ENCODE measurements around the gene SFMBT1.

The SFMBT1 gene

GRCh38 chr3:53008932-53009331, 36.9 kb downstream of the SFMBT1 start:
- Histone ChIP-seq H3K9me3 (ENCODE audit: low read length) (no peaks in the 10 kb centered on the region), H3K27me3 (ENCODE audit: control insufficient read depth in 1 of 2, insufficient read depth in 2 of 2, low read length in 2 of 2) (no peaks in the 10 kb centered on the region)

GRCh38 chr3:53005854-53006513, 39.9 kb downstream of the SFMBT1 start:
- Histone ChIP-seq H3K4me3 (ENCODE audit: low read depth in 1 of 2, low read length in 2 of 2) (no peak overlapping the region), H3K9me3 (ENCODE audit: low read length) (no peaks in the 10 kb centered on the region), H3K27ac (ENCODE audit: low read depth, low read length) (no peak overlapping the region), H3K9ac (ENCODE audit: low read length) (no peak overlapping the region), H3K4me1 (ENCODE audit: insufficient read depth, low read length) (no peaks in the 10 kb centered on the region), H3K36me3 (ENCODE audit: insufficient read depth, low read length) (no peaks in the 10 kb centered on the region), H3K27me3 (ENCODE audit: control insufficient read depth in 1 of 2, insufficient read depth in 2 of 2, low read length in 2 of 2) (no peaks in the 10 kb centered on the region)

More at GRCh38 chr3:53008932-53009331, 36.9 kb downstream of the SFMBT1 start:
- Histone ChIP-seq H3K27ac (ENCODE audit: low read depth, low read length) (no peak overlapping the region), H3K9ac (ENCODE audit: low read length) (no peak overlapping the region), H3K4me3 (ENCODE audit: low read depth in 1 of 2, low read length in 2 of 2) (no peak overlapping the region), H3K4me1 (ENCODE audit: insufficient read depth, low read length) (no peaks in the 10 kb centered on the region), H3K36me3 (ENCODE audit: insufficient read depth, low read length) (no peaks in the 10 kb centered on the region)

GRCh38 chr3:53005338-53005737, 40.5 kb downstream of the SFMBT1 start:
- Histone ChIP-seq H3K4me3 (ENCODE audit: low read depth in 1 of 2, low read length in 2 of 2) (no peak overlapping the region), H3K27me3 (ENCODE audit: control insufficient read depth in 1 of 2, insufficient read depth in 2 of 2, low read length in 2 of 2) (no peaks in the 10 kb centered on the region), H3K9me3 (ENCODE audit: low read length) (no peaks in the 10 kb centered on the region), H3K9ac (ENCODE audit: low read length) (no peak overlapping the region), H3K4me1 (ENCODE audit: insufficient read depth, low read length) (no peaks in the 10 kb centered on the region), H3K27ac (ENCODE audit: low read depth, low read length) (no peak overlapping the region), H3K36me3 (ENCODE audit: insufficient read depth, low read length) (no peaks in the 10 kb centered on the region)

- Histone ChIP-seq H3K4me1 (ENCODE audit: insufficient read depth, low read length) (no peaks in the 10 kb centered on the region), H3K4me3 (ENCODE audit: low read depth in 1 of 2, low read length in 2 of 2) (no peak overlapping the region), H3K9ac (ENCODE audit: low read length) (no peak overlapping the region), H3K27me3 (ENCODE audit: control insufficient read depth in 1 of 2, insufficient read depth in 2 of 2, low read length in 2 of 2) (no peaks in the 10 kb centered on the region), H3K27ac (ENCODE audit: low read depth, low read length) (no peak overlapping the region), H3K36me3 (ENCODE audit: insufficient read depth, low read length) (no peaks in the 10 kb centered on the region), H3K9me3 (ENCODE audit: low read length) (no peaks in the 10 kb centered on the region)
Measured at GRCh38 chr3:53003320-53003719, 42.6 kb downstream of the SFMBT1 start.

- Histone ChIP-seq H3K9me3 (ENCODE audit: low read length) (no peaks in the 10 kb centered on the region), H3K9ac (ENCODE audit: low read length) (no peak overlapping the region), H3K27me3 (ENCODE audit: control insufficient read depth in 1 of 2, insufficient read depth in 2 of 2, low read length in 2 of 2) (no peaks in the 10 kb centered on the region), H3K27ac (ENCODE audit: low read depth, low read length) (no peak overlapping the region), H3K4me3 (ENCODE audit: low read depth in 1 of 2, low read length in 2 of 2) (no peak overlapping the region), H3K36me3 (ENCODE audit: insufficient read depth, low read length) (no peaks in the 10 kb centered on the region), H3K4me1 (ENCODE audit: insufficient read depth, low read length) (no peaks in the 10 kb centered on the region)
Measured at GRCh38 chr3:52998771-52999513, 46.9 kb downstream of the SFMBT1 start.

GRCh38 chr3:52990637-52991036, 55.2 kb downstream of the SFMBT1 start:
- Histone ChIP-seq H3K9ac (ENCODE audit: low read length) (no peak overlapping the region), H3K27me3 (ENCODE audit: control insufficient read depth in 1 of 2, insufficient read depth in 2 of 2, low read length in 2 of 2) (no peaks in the 10 kb centered on the region), H3K9me3 (ENCODE audit: low read length) (no peaks in the 10 kb centered on the region), H3K4me3 (ENCODE audit: low read depth in 1 of 2, low read length in 2 of 2) (no peak overlapping the region), H3K27ac (ENCODE audit: low read depth, low read length) (no peak overlapping the region), H3K36me3 (ENCODE audit: insufficient read depth, low read length) (no peaks in the 10 kb centered on the region), H3K4me1 (ENCODE audit: insufficient read depth, low read length) (no peaks in the 10 kb centered on the region)

GRCh38 chr3:52986938-52987337, 58.9 kb downstream of the SFMBT1 start:
- H3K9me3 ChIP-seq (ENCODE audit: low read length), result no peaks in the 10 kb centered on the region
- no peak overlapping the region for H3K9ac ChIP-seq (ENCODE audit: low read length)
- no peaks in the 10 kb centered on the region for H3K4me1 ChIP-seq (ENCODE audit: insufficient read depth, low read length)
- no peak overlapping the region for H3K27ac ChIP-seq (ENCODE audit: low read depth, low read length)
- no peaks in the 10 kb centered on the region for H3K27me3 ChIP-seq (ENCODE audit: control insufficient read depth in 1 of 2, insufficient read depth in 2 of 2, low read length in 2 of 2)
- no peaks in the 10 kb centered on the region for H3K36me3 ChIP-seq (ENCODE audit: insufficient read depth, low read length)
- no peak overlapping the region for H3K4me3 ChIP-seq (ENCODE audit: low read depth in 1 of 2, low read length in 2 of 2)

- Histone ChIP-seq H3K36me3 (ENCODE audit: insufficient read depth, low read length) (no peaks in the 10 kb centered on the region), H3K27me3 (ENCODE audit: control insufficient read depth in 1 of 2, insufficient read depth in 2 of 2, low read length in 2 of 2) (no peaks in the 10 kb centered on the region), H3K9ac (ENCODE audit: low read length) (no peak overlapping the region), H3K9me3 (ENCODE audit: low read length) (no peaks in the 10 kb centered on the region), H3K4me3 (ENCODE audit: low read depth in 1 of 2, low read length in 2 of 2) (no peak overlapping the region), H3K27ac (ENCODE audit: low read depth, low read length) (no peak overlapping the region), H3K4me1 (ENCODE audit: insufficient read depth, low read length) (no peaks in the 10 kb centered on the region)
Measured at GRCh38 chr3:52986049-52986448, 59.8 kb downstream of the SFMBT1 start.

- Histone ChIP-seq H3K9me3 (ENCODE audit: low read length) (no peaks in the 10 kb centered on the region), H3K4me3 (ENCODE audit: low read depth in 1 of 2, low read length in 2 of 2) (no peak overlapping the region), H3K27me3 (ENCODE audit: control insufficient read depth in 1 of 2, insufficient read depth in 2 of 2, low read length in 2 of 2) (no peaks in the 10 kb centered on the region), H3K36me3 (ENCODE audit: insufficient read depth, low read length) (no peaks in the 10 kb centered on the region), H3K9ac (ENCODE audit: low read length) (no peak overlapping the region), H3K27ac (ENCODE audit: low read depth, low read length) (no peak overlapping the region), H3K4me1 (ENCODE audit: insufficient read depth, low read length) (no peaks in the 10 kb centered on the region)
Measured at GRCh38 chr3:52983828-52984227, 62.0 kb downstream of the SFMBT1 start.

- no peaks in the 10 kb centered on the region for H3K27me3 ChIP-seq (ENCODE audit: control insufficient read depth in 1 of 2, insufficient read depth in 2 of 2, low read length in 2 of 2)
- no peak overlapping the region for H3K9ac ChIP-seq (ENCODE audit: low read length)
- no peak overlapping the region for H3K27ac ChIP-seq (ENCODE audit: low read depth, low read length)
- H3K4me1 ChIP-seq (ENCODE audit: insufficient read depth, low read length), result no peaks in the 10 kb centered on the region
- no peaks in the 10 kb centered on the region for H3K36me3 ChIP-seq (ENCODE audit: insufficient read depth, low read length)
- no peaks in the 10 kb centered on the region for H3K9me3 ChIP-seq (ENCODE audit: low read length)
- H3K4me3 ChIP-seq (ENCODE audit: low read depth in 1 of 2, low read length in 2 of 2), result no peak overlapping the region
Measured at GRCh38 chr3:52983336-52983807, 62.5 kb downstream of the SFMBT1 start.

- no peaks in the 10 kb centered on the region for H3K36me3 ChIP-seq (ENCODE audit: insufficient read depth, low read length)
- H3K27ac ChIP-seq (ENCODE audit: low read depth, low read length), result no peak overlapping the region
- no peaks in the 10 kb centered on the region for H3K27me3 ChIP-seq (ENCODE audit: control insufficient read depth in 1 of 2, insufficient read depth in 2 of 2, low read length in 2 of 2)
- no peak overlapping the region for H3K9ac ChIP-seq (ENCODE audit: low read length)
- H3K4me1 ChIP-seq (ENCODE audit: insufficient read depth, low read length), result no peaks in the 10 kb centered on the region
- H3K4me3 ChIP-seq (ENCODE audit: low read depth in 1 of 2, low read length in 2 of 2), result no peak overlapping the region
- no peaks in the 10 kb centered on the region for H3K9me3 ChIP-seq (ENCODE audit: low read length)
Measured at GRCh38 chr3:52982839-52983238, 63.0 kb downstream of the SFMBT1 start.

Data from muscle layer of colon (tissue), 2 donors.